Measurements from ENCODE around the gene HS3ST4. TPM values are rescaled to one million over a fixed set of nuclear protein-coding genes. Genes with fewer than 3 reads are reported as not detected.

HS3ST4 gene
- polyA plus RNA-seq, 1 donor from 2014 or later, result 13.0 TPM

- no peaks in the 10 kb centered on the region for H3K9me3 ChIP-seq (ENCODE audit: low read length)
- no peaks in the 10 kb centered on the region for H3K9me2 ChIP-seq (ENCODE audit: insufficient read depth, low read length)
- no peak overlapping the region for H3K27ac ChIP-seq (ENCODE audit: low read length)
- H4K20me1 ChIP-seq (ENCODE audit: insufficient read depth), result no peaks in the 10 kb centered on the region
- no peaks in the 10 kb centered on the region for H3K36me3 ChIP-seq (ENCODE audit: insufficient read depth, low read length)
- no peaks in the 10 kb centered on the region for H3F3A ChIP-seq (ENCODE audit: insufficient read depth, low read length, poor library complexity, severe bottlenecking)
- TF ChIP-seq REST (IDR thresholded peaks at IDR 0.05; ENCODE audit: borderline replicate concordance) (no peak), EP300 (conservative IDR thresholded peaks at IDR 0.05; ENCODE audit: poor library complexity, severe bottlenecking) (no peak), SMC3 (conservative IDR thresholded peaks at IDR 0.05; ENCODE audit: poor library complexity) (no peak), POLR2AphosphoS5 (IDR thresholded peaks at IDR 0.05) (no peak), EZH2 (IDR thresholded peaks at IDR 0.05; ENCODE audit: borderline replicate concordance, insufficient read depth, low read length, poor library complexity, severe bottlenecking) (no peak), MXI1 (conservative IDR thresholded peaks at IDR 0.05; ENCODE audit: poor library complexity, severe bottlenecking) (no peak), CTCF (IDR thresholded peaks at IDR 0.05; ENCODE audit: poor library complexity, severe bottlenecking) (no peak), TAF1 (IDR thresholded peaks at IDR 0.05; ENCODE audit: low read depth) (no peak)
- H3K4me3 ChIP-seq (ENCODE audit: low read length), result no peak overlapping the region
- no peaks in the 10 kb centered on the region for H3K79me2 ChIP-seq (replicated peaks; ENCODE audit: insufficient read depth, low read length)
- H3K4me2 ChIP-seq (ENCODE audit: low read length), result no peak overlapping the region
- no peak overlapping the region for H2AFZ ChIP-seq (ENCODE audit: low read depth, low read length)
- no peak overlapping the region for H3K9ac ChIP-seq (ENCODE audit: low read length)
- no peaks in the 10 kb centered on the region for H3K27me3 ChIP-seq (ENCODE audit: insufficient read depth, low read depth, low read length)
Observed at GRCh38 chr16:25828510-25828909, 136.8 kb downstream of the HS3ST4 start.

GRCh38 chr16:25832291-25832690 is 140.5 kb downstream of the HS3ST4 start:
- H3K27ac ChIP-seq (ENCODE audit: low read length), result no peak overlapping the region
- no peaks in the 10 kb centered on the region for H4K20me1 ChIP-seq (ENCODE audit: insufficient read depth)
- no peak overlapping the region for H3K4me2 ChIP-seq (ENCODE audit: low read length)
- H3F3A ChIP-seq (ENCODE audit: insufficient read depth, low read length, poor library complexity, severe bottlenecking), result no peaks in the 10 kb centered on the region
- no peaks in the 10 kb centered on the region for H3K9me3 ChIP-seq (ENCODE audit: low read length)
- H3K4me3 ChIP-seq (ENCODE audit: low read length), result no peak overlapping the region
- no peaks in the 10 kb centered on the region for H3K79me2 ChIP-seq (replicated peaks; ENCODE audit: insufficient read depth, low read length)
- no peaks in the 10 kb centered on the region for H3K9me2 ChIP-seq (ENCODE audit: insufficient read depth, low read length)
- no peaks in the 10 kb centered on the region for H3K36me3 ChIP-seq (ENCODE audit: insufficient read depth, low read length)
- no peak overlapping the region for H3K9ac ChIP-seq (ENCODE audit: low read length)
- no peak overlapping the region for H2AFZ ChIP-seq (ENCODE audit: low read depth, low read length)
- H3K27me3 ChIP-seq (ENCODE audit: insufficient read depth, low read depth, low read length), result no peaks in the 10 kb centered on the region
- TF ChIP-seq POLR2AphosphoS5 (IDR thresholded peaks at IDR 0.05), result no peak
- TF ChIP-seq EP300 (conservative IDR thresholded peaks at IDR 0.05; ENCODE audit: poor library complexity, severe bottlenecking), result no peak
- TF ChIP-seq SMC3 (conservative IDR thresholded peaks at IDR 0.05; ENCODE audit: poor library complexity), result no peak
- TF ChIP-seq EZH2 (IDR thresholded peaks at IDR 0.05; ENCODE audit: borderline replicate concordance, insufficient read depth, low read length, poor library complexity, severe bottlenecking), result no peak
- no peak for TF ChIP-seq REST (IDR thresholded peaks at IDR 0.05; ENCODE audit: borderline replicate concordance)
- no peak for TF ChIP-seq TAF1 (IDR thresholded peaks at IDR 0.05; ENCODE audit: low read depth)
- no peak for TF ChIP-seq CTCF (IDR thresholded peaks at IDR 0.05; ENCODE audit: poor library complexity, severe bottlenecking)
- TF ChIP-seq RAD21 (conservative IDR thresholded peaks at IDR 0.05), result no peak
- no peak for TF ChIP-seq MXI1 (conservative IDR thresholded peaks at IDR 0.05; ENCODE audit: poor library complexity, severe bottlenecking)

Data from neural cell (in vitro differentiated cells).